ENCODE results near the gene TULP4.

DNA sequence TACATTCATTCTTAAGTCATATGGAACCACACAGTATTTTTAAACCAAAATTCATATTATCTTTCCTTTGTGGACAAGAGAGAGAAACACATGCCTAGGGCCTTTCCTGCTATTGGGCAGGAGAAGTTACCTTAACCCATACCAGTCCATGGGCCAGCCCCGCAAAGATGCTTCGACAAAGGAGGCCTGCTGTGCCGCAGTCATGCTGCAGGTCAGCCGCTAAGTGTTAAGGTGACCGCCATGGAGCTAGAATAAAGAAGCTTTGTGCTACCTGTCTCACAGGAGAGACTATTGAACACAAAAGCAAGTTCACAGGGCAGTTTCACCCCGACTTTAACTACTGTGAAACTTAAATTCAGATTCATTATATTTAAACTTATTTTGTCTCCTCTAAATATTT is 185.4 kb downstream of the TULP4 start:
- TF ChIP-seq, protein P1, sequence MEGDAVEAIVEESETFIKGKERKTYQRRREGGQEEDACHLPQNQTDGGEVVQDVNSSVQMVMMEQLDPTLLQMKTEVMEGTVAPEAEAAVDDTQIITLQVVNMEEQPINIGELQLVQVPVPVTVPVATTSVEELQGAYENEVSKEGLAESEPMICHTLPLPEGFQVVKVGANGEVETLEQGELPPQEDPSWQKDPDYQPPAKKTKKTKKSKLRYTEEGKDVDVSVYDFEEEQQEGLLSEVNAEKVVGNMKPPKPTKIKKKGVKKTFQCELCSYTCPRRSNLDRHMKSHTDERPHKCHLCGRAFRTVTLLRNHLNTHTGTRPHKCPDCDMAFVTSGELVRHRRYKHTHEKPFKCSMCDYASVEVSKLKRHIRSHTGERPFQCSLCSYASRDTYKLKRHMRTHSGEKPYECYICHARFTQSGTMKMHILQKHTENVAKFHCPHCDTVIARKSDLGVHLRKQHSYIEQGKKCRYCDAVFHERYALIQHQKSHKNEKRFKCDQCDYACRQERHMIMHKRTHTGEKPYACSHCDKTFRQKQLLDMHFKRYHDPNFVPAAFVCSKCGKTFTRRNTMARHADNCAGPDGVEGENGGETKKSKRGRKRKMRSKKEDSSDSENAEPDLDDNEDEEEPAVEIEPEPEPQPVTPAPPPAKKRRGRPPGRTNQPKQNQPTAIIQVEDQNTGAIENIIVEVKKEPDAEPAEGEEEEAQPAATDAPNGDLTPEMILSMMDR (conservative IDR thresholded peaks at IDR 0.05 in 1 of 2, IDR thresholded peaks at IDR 0.05 in 1 of 2; ENCODE audit: extremely low read depth in 1 of 2, insufficient read depth in 1 of 2, low read depth in 1 of 2, low read length in 2 of 2) = no peak
- TF ChIP-seq EZH2 (IDR thresholded peaks at IDR 0.05; ENCODE audit: borderline replicate concordance, low read length) = no peak
